A549 (cell line): ENCODE data around the gene SELP. TPM values are rescaled to one million over a fixed set of nuclear protein-coding genes. Genes with fewer than 3 reads are reported as not detected.

Source experiments
- ATAC-seq, 2 experiments: fragments of 200-7000 bp in 1 of 2; fragments of >200 bp in 1 of 2; cut with Nextera tagmentation in 1 of 2; cut with Tn5 transposase in 1 of 2; 3 replicates each; pipeline versions ENCODE4 v1.8.0 to v1.9.1; 2018 to 2020; ENCODE audit warnings: mild to moderate bottlenecking in 1 of 2, moderate library complexity in 1 of 2
- CTCF ChIA-PET: fragments of 300-600 bp; sonication (Branson Sonifier 250); formaldehyde crosslinking; extraction: SDS; loops from one replicate; lab custom pipeline; 2021; ENCODE audit warnings: antibody characterized with exemption, inconsistent platforms; lab: Yijun Ruan, JAX
- POLR2A ChIA-PET: fragments of 350-600 bp; formaldehyde crosslinking; extraction: SDS; loops from one replicate; lab custom pipeline; 2021; ENCODE audit warnings: antibody characterized with exemption, inconsistent platforms; lab: Yijun Ruan, JAX
- DNase-seq, 2 experiments: peaks; one replicate each; pipeline versions ENCODE4 v3.0.0 to v3.0.0-alpha.2; 2011 to 2016; ENCODE audit warnings: low read depth in 1 of 2, low spot score in 1 of 2
- FAIRE-seq: peaks from 2 replicates; lab custom pipeline; 2011; peaks lifted over from hg19 to GRCh38; lab: Jason Lieb, UNC
- H3K27ac ChIP-seq, 2 experiments: fragments of >200 bp; sonication (Bioruptor Twin); formaldehyde crosslinking; 3 replicates each; pipeline ENCODE4 v1.5.1; 2016 to 2017
- H3K4me1 ChIP-seq: fragments of >200 bp; sonication (Bioruptor Twin); formaldehyde crosslinking; 3 replicates; pipeline ENCODE4 v1.6.1; 2016
- H3K4me2 ChIP-seq: fragments of >200 bp; sonication (Bioruptor Twin); formaldehyde crosslinking; 3 replicates; pipeline ENCODE4 v1.6.1; 2016
- H3K4me3 ChIP-seq: fragments of >200 bp; sonication (Bioruptor Twin); formaldehyde crosslinking; 3 replicates; pipeline ENCODE4 v1.5.1; 2016
- H3K9me3 ChIP-seq: fragments of >200 bp; sonication (Bioruptor Twin); formaldehyde crosslinking; 3 replicates; pipeline ENCODE4 v1.6.1; 2016
- CBX8 ChIP-seq: fragments of 200-600 bp; sonication (generic); IDR thresholded peaks from 2 replicates; pipeline ENCODE4 v1.6.1; 2016
- CHD2 ChIP-seq: fragments of 150-350 bp; IDR thresholded peaks from 2 replicates; pipeline ENCODE4 v1.6.1; 2014; ENCODE audit warnings: low read length; ENCODE audit not compliant: partially characterized antibody
- CHD4 ChIP-seq: fragments of 200-600 bp; sonication (generic); IDR thresholded peaks from 2 replicates; pipeline ENCODE4 v1.6.1; 2016; ENCODE audit warnings: antibody characterized with exemption, mild to moderate bottlenecking, borderline replicate concordance
- CTCF ChIP-seq: fragments of >200 bp; sonication (Bioruptor Twin); formaldehyde crosslinking; IDR thresholded peaks from 3 replicates; pipeline ENCODE4 v1.5.1; 2016
- EHF ChIP-seq: fragments of 250-450 bp; sonication (Bioruptor Pico); IDR thresholded peaks from 2 replicates; pipeline ENCODE4 v1.5.0; 2020; ENCODE audit warnings: mild to moderate bottlenecking
- FOSB ChIP-seq: fragments of 250-450 bp; sonication (Bioruptor Pico); IDR thresholded peaks from 2 replicates; pipeline ENCODE4 v1.5.0; 2020; ENCODE audit warnings: mild to moderate bottlenecking, moderate library complexity
- HDAC2 ChIP-seq: fragments of 200-600 bp; sonication (generic); IDR thresholded peaks from 2 replicates; pipeline ENCODE4 v1.6.1; 2016
- HES2 ChIP-seq: fragments of >200 bp; sonication (Bioruptor Twin); formaldehyde crosslinking; IDR thresholded peaks from 2 replicates; pipeline ENCODE4 v1.6.1; 2016
- HMGXB4 ChIP-seq: fragments of 250-450 bp; sonication (Bioruptor Pico); IDR thresholded peaks from 2 replicates; pipeline ENCODE4 v1.5.0; 2021; ENCODE audit warnings: mild to moderate bottlenecking, moderate library complexity, borderline replicate concordance
- HOXB5 ChIP-seq: fragments of 250-450 bp; sonication (Bioruptor Pico); IDR thresholded peaks from 2 replicates; pipeline ENCODE4 v1.5.0; 2020; ENCODE audit warnings: mild to moderate bottlenecking, moderate library complexity
- JUN ChIP-seq, 2 experiments: fragments of >200 bp; sonication (Bioruptor Twin); formaldehyde crosslinking; IDR thresholded peaks; 2 replicates in 1 of 2; 3 replicates in 1 of 2; pipeline ENCODE4 v1.6.1; 2016 to 2017
- KDM1A ChIP-seq: fragments of 200-600 bp; sonication (generic); IDR thresholded peaks from 2 replicates; pipeline ENCODE4 v1.6.1; 2016; ENCODE audit warnings: low read depth, mild to moderate bottlenecking
- NFE2L2 ChIP-seq: fragments of 150-350 bp; conservative IDR thresholded peaks from 2 replicates; pipeline ENCODE4 v1.6.1; 2014; ENCODE audit warnings: low read length
- POLR2AphosphoS2 ChIP-seq: conservative IDR thresholded peaks from 2 replicates; pipeline ENCODE4 v1.6.1; 2012; ENCODE audit warnings: low read length, improper control_type of control experiment, inconsistent platforms
- RAD21 ChIP-seq, 2 experiments: fragments of >200 bp in 1 of 2; sonication (Bioruptor Twin) in 1 of 2; formaldehyde crosslinking in 1 of 2; IDR thresholded peaks in 1 of 2; conservative IDR thresholded peaks in 1 of 2; 2 replicates in 1 of 2; 3 replicates in 1 of 2; pipeline ENCODE4 v1.6.1; 2012 to 2018; ENCODE audit warnings: inconsistent platforms in 1 of 2
- RCOR1 ChIP-seq: fragments of 150-350 bp; IDR thresholded peaks from 2 replicates; pipeline ENCODE4 v1.6.1; 2014; ENCODE audit warnings: antibody characterized with exemption, low read length, low read depth
- RFX5 ChIP-seq: fragments of 450-650 bp; IDR thresholded peaks from 2 replicates; pipeline ENCODE4 v1.7.1; 2014; ENCODE audit warnings: antibody characterized with exemption, mild to moderate bottlenecking, moderate library complexity
- RNF2 ChIP-seq: fragments of 200-600 bp; sonication (generic); IDR thresholded peaks from 2 replicates; pipeline ENCODE4 v1.6.1; 2016; ENCODE audit warnings: low read depth, mild to moderate bottlenecking, antibody characterized with exemption, moderate library complexity, borderline replicate concordance
- SMC3 ChIP-seq: fragments of >200 bp; sonication (Bioruptor Twin); formaldehyde crosslinking; IDR thresholded peaks from 3 replicates; pipeline ENCODE4 v1.6.1; 2018; ENCODE audit warnings: inconsistent platforms
- SREBF2 ChIP-seq: fragments of 450-650 bp; IDR thresholded peaks from 2 replicates; pipeline ENCODE4 v1.6.1; 2014; ENCODE audit warnings: mild to moderate bottlenecking, moderate library complexity
- TFCP2L1 ChIP-seq: fragments of 250-450 bp; sonication (Bioruptor Pico); IDR thresholded peaks from 2 replicates; pipeline ENCODE4 v1.5.0; 2021; ENCODE audit warnings: mild to moderate bottlenecking
- USF2 ChIP-seq: fragments of 450-650 bp; IDR thresholded peaks from 2 replicates; pipeline ENCODE4 v1.6.1; 2014; ENCODE audit warnings: antibody characterized with exemption
- ZC3H11A ChIP-seq: fragments of 450-650 bp; IDR thresholded peaks from 2 replicates; pipeline ENCODE4 v1.6.1; 2014; ENCODE audit warnings: antibody characterized with exemption, mild to moderate bottlenecking
- ZNF302 ChIP-seq: fragments of 250-450 bp; sonication (Bioruptor Pico); IDR thresholded peaks from 2 replicates; pipeline ENCODE4 v1.9.0; 2021; ENCODE audit warnings: inconsistent platforms, mild to moderate bottlenecking, moderate library complexity
- ZSCAN20 ChIP-seq: fragments of 250-450 bp; sonication (Bioruptor Pico); IDR thresholded peaks from 2 replicates; pipeline ENCODE4 v1.8.0; 2022; ENCODE audit warnings: mild to moderate bottlenecking, moderate library complexity
- WGBS: methylation state at CpG from one replicate; pipeline ENCODE4 v1.1.6; 2017; ENCODE audit errors: missing lambda C conversion rate; 5-methylcytosine and 5-hydroxymethylcytosine counted together
- polyA plus RNA-seq, 4 experiments: library from polyadenylated mRNA; depleted of rRNA in 3 of 4; stranded (reverse); fragments of >200 nt; fragmentation: RNase III in 1 of 4; extraction: RNeasy Plus Mini Kit Qiagen cat#74134 plus additional on column Dnase treatment in 1 of 4; gene quantifications; 2 replicates in 3 of 4; 3 replicates in 1 of 4; pipeline ENCODE4 v1.2.3, GENCODE V29; 2011 to 2017
- TF ChIP-seq, protein P1 (sequence below): IDR thresholded peaks from 2 replicates; pipeline ENCODE4 v1.6.1; 2012; ENCODE audit warnings: low read depth, borderline replicate concordance

SELP gene
- polyA plus RNA-seq, 2 of the 4 experiments (the other 2 are of a cell fraction): not detected

GRCh38 chr1:169557131-169557530 is 72.8 kb downstream of the SELP start:
- Histone ChIP-seq H3K9me3 (no peaks in the 10 kb centered on the region), H3K4me2 (no peak overlapping the region), H3K4me1 (no peaks in the 10 kb centered on the region), H3K4me3 (no peak overlapping the region), H3K27ac (no peak overlapping the region)
- ChIA-PET POLR2A (no interaction called here), CTCF (interaction anchor here (1.8 to 2.2 kb wide), 2 partner anchors 10 to 253 kb away, joined by 5 to 15 read pairs; no protein-coding TSS in a partner anchor)
- WGBS: 46% methylated on average over 5 of the region's 5 CpGs
- TF ChIP-seq CTCF (no peak), POLR2AphosphoS2 (no peak)
- ATAC-seq: no peak
- no peak for DNase-seq
- FAIRE-seq: no peak

DNA sequence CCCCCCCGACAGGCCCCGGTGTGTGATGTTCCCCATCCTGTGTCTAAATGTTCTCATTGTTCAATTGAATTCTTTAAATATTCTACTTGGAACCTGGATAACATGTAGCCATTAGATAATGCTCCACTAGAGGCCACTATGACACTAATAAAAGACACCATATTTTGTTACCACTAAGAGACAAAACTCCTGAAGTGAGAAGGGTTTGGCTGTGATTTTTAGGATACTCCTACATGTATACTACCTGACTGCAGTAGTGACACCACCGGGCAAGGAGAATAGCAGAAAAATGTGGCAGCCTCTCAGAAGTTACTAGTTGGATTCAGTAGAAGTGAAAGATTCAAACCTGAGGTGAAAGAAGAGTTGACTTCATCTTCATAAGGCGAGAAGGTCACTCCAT is 79.6 kb downstream of the SELP start:
- WGBS: 22% methylated on average over 4 of the region's 4 CpGs
- Histone ChIP-seq H3K9me3 (no peaks in the 10 kb centered on the region), H3K4me1 (no peaks in the 10 kb centered on the region), H3K27ac (no peak overlapping the region), H3K4me3 (no peak overlapping the region), H3K4me2 (no peak overlapping the region)
- ChIA-PET CTCF (interaction anchor here (0.7 to 6.8 kb wide), 13 partner anchors 14 to 1208 kb away, joined by 3 to 45 read pairs (median 4); partner anchors contain the start of gene F5), POLR2A (no interaction called here)
- FAIRE-seq: no peak
- ATAC-seq: peak; percentile 88
- peak; percentile 34 to 58 for DNase-seq
- TF ChIP-seq FOSB (CRISPR knock-in tag) (no peak), JUN (IDR thresholded peaks at IDR 0.05) (no peak), SMC3 (peak; percentile 53; the same call in 2 of the 3 replicates), HES2 (no peak), TFCP2L1 (CRISPR knock-in tag) (no peak), RAD21 (conservative IDR thresholded peaks at IDR 0.05 in 1 of 2, IDR thresholded peaks at IDR 0.05 in 1 of 2) (peak; percentile 71 to 76), ZSCAN20 (no peak), CBX8 (no peak), CTCF (peak; percentile 57)
- TF ChIP-seq, protein P1, sequence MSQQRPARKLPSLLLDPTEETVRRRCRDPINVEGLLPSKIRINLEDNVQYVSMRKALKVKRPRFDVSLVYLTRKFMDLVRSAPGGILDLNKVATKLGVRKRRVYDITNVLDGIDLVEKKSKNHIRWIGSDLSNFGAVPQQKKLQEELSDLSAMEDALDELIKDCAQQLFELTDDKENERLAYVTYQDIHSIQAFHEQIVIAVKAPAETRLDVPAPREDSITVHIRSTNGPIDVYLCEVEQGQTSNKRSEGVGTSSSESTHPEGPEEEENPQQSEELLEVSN: no peak

GRCh38 chr1:169548282-169548681 is 81.6 kb downstream of the SELP start:
- no peak overlapping the region for H3K27ac ChIP-seq
- TF ChIP-seq CHD4: no peak
- no peak for TF ChIP-seq FOSB (CRISPR knock-in tag)
- no peak for TF ChIP-seq KDM1A
- TF ChIP-seq NFE2L2: no peak
- no peak for TF ChIP-seq CBX8
- TF ChIP-seq RFX5: no peak
- no peak for TF ChIP-seq RAD21 (conservative IDR thresholded peaks at IDR 0.05 in 1 of 2, IDR thresholded peaks at IDR 0.05 in 1 of 2)
- TF ChIP-seq USF2: no peak
- no peak for TF ChIP-seq CHD2
- no peak for TF ChIP-seq RNF2
- TF ChIP-seq HMGXB4 (CRISPR knock-in tag): no peak
- TF ChIP-seq ZC3H11A: no peak
- TF ChIP-seq HDAC2: no peak
- no peak for TF ChIP-seq EHF (CRISPR knock-in tag)
- no peak for TF ChIP-seq ZNF302
- TF ChIP-seq HOXB5 (CRISPR knock-in tag): no peak
- no peak for TF ChIP-seq SREBF2
- TF ChIP-seq RCOR1: no peak
- TF ChIP-seq, all 56 proteins: peak for 0
- Histone ChIP-seq H3K9me3 (no peaks in the 10 kb centered on the region), H3K4me3 (no peak overlapping the region), H3K4me2 (no peak overlapping the region), H3K4me1 (no peaks in the 10 kb centered on the region)
- ATAC-seq: no peak
- CTCF ChIA-PET: interaction anchor here (1.1 to 6.8 kb wide), 7 partner anchors 8 to 945 kb away, joined by 3 to 45 read pairs (median 15); partner anchors contain the start of gene SLC19A2
- WGBS: 26% methylated on average over 2 of the region's 2 CpGs
- FAIRE-seq: no peak
- DNase-seq: no peak
- POLR2A ChIA-PET: no interaction called here
